Keratinocyte (primary cell): ENCODE results near the gene SMARCAL1.

Experiments
- CTCF ChIP-seq, 3 experiments: IDR thresholded peaks in 1 of 3; conservative IDR thresholded peaks in 1 of 3; optimal IDR thresholded peaks in 1 of 3; 2 replicates in 2 of 3; 3 replicates in 1 of 3; pipeline versions ENCODE3 to v1.5.1; 2011; ENCODE audit warnings: low read length in 3 of 3, mild to moderate bottlenecking in 3 of 3, moderate library complexity in 2 of 3, control low read depth in 1 of 3, inconsistent platforms in 1 of 3; ENCODE audit not compliant: insufficient read depth in 2 of 3; ENCODE audit errors: extremely low read depth in 1 of 3
- EZH2 ChIP-seq: IDR thresholded peaks from one replicate; pipeline ENCODE4 v1.6.1; 2012; ENCODE audit warnings: inconsistent platforms, mild to moderate bottlenecking, low read length, moderate library complexity

GRCh38 chr2:216392945-216393840, 19.1 kb upstream of the SMARCAL1 start:
- TF ChIP-seq CTCF (optimal IDR thresholded peaks at IDR 0.05 in 1 of 3, IDR thresholded peaks at IDR 0.05 in 1 of 3, conservative IDR thresholded peaks at IDR 0.05 in 1 of 3; ENCODE audit: extremely low read depth in 1 of 3, insufficient read depth in 2 of 3, low read length in 3 of 3) (no peak), EZH2 (no peak)
